Gastrocnemius medialis (tissue), 4 donors: ENCODE results near the gene KRT13.

Source experiments
- POLR2A ChIP-seq, 2 donors: fragments of 450-650 bp; IDR thresholded peaks; one replicate each; pipeline ENCODE4 v1.6.1; 2017; ENCODE audit warnings: antibody characterized with exemption in 2 of 2, mild to moderate bottlenecking in 2 of 2, moderate library complexity in 2 of 2
- TF ChIP-seq, protein P1 (sequence below), 5 experiments: fragments of 450-650 bp in 3 of 5; fragments of 200-600 bp in 2 of 5; sonication (generic) in 2 of 5; IDR thresholded peaks in 4 of 5; conservative IDR thresholded peaks in 1 of 5; 1 replicate in 4 of 5; 2 replicates in 1 of 5; pipeline ENCODE4 v1.5.1; 2016 to 2019; ENCODE audit warnings: antibody characterized with exemption in 5 of 5, mild to moderate bottlenecking in 3 of 5, moderate library complexity in 3 of 5

DNA sequence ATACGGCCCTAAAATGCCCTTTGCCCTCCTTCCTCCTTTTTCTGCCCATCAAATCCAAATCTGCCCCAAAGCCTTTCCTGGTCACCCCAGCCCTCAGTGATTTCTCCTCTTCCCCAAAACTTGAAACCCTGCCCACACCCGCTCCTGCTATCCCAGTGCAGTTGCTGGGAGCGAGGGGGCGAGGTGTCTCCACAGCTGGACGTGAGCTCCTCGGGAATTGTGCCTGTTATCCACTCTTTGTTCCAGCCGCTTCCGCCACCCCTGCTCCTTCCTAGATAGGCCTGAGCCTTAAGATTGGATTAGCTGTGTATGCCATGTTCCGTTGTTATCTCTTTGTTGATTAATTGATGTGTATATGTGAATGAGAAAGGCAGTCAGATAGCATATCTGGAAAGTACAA, 21.9 kb downstream of the KRT13 start:
- TF ChIP-seq, protein P1, sequence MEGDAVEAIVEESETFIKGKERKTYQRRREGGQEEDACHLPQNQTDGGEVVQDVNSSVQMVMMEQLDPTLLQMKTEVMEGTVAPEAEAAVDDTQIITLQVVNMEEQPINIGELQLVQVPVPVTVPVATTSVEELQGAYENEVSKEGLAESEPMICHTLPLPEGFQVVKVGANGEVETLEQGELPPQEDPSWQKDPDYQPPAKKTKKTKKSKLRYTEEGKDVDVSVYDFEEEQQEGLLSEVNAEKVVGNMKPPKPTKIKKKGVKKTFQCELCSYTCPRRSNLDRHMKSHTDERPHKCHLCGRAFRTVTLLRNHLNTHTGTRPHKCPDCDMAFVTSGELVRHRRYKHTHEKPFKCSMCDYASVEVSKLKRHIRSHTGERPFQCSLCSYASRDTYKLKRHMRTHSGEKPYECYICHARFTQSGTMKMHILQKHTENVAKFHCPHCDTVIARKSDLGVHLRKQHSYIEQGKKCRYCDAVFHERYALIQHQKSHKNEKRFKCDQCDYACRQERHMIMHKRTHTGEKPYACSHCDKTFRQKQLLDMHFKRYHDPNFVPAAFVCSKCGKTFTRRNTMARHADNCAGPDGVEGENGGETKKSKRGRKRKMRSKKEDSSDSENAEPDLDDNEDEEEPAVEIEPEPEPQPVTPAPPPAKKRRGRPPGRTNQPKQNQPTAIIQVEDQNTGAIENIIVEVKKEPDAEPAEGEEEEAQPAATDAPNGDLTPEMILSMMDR (IDR thresholded peaks at IDR 0.05 in 4 of 5, conservative IDR thresholded peaks at IDR 0.05 in 1 of 5): no peak
- no peak for TF ChIP-seq POLR2A (IDR thresholded peaks at IDR 0.05)
